ENCODE measurements around the gene CPPED1.

Gene CPPED1

DNA sequence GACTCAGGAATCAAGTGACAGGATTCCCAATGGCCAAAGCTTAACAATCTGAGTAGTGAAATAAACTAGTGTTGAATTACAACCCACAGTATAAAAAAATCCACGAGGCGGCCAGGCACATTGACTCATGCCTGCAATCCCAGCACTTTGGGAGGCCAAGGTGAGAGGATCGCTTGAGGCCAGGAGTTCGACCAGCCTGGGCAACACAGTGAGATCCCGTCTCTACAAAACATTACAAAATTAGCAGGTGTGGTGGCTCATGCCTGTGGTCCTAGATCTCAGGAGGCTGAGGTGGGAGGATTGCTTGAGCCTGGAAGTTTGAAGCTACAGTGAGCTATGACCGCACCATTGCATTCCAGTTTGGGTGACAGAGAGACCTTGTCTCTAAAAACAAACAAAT is 133.8 kb downstream of the CPPED1 start:
- no peak overlapping the region for H2AK5ac ChIP-seq (ENCODE audit: low read length, severe bottlenecking)
- no peaks in the 10 kb centered on the region for H3K4me1 ChIP-seq (ENCODE audit: control insufficient read depth, insufficient read depth, low read depth, low read length)
- no peak overlapping the region for H3K18ac ChIP-seq (ENCODE audit: low read depth in 1 of 2, low read length in 2 of 2)
- no peak overlapping the region for H2BK120ac ChIP-seq (ENCODE audit: low read depth, low read length)
- no peak overlapping the region for H2BK15ac ChIP-seq (ENCODE audit: low read depth, poor library complexity, severe bottlenecking)
- H3K79me1 ChIP-seq (replicated peaks; ENCODE audit: low read length, poor library complexity, severe bottlenecking) = no peaks in the 10 kb centered on the region
- H3K4me2 ChIP-seq (ENCODE audit: low read length, poor library complexity, severe bottlenecking) = no peak overlapping the region
- no peaks in the 10 kb centered on the region for H3K27me3 ChIP-seq (ENCODE audit: control insufficient read depth in 1 of 2, insufficient read depth in 1 of 2, low read length in 2 of 2)
- no peak overlapping the region for H3K27ac ChIP-seq (ENCODE audit: low read length, poor library complexity, severe bottlenecking)
- no peak overlapping the region for H3K23ac ChIP-seq (ENCODE audit: low read length in 2 of 2)
- H2BK12ac ChIP-seq (ENCODE audit: low read length in 2 of 2) = no peak overlapping the region
- H3K4me3 ChIP-seq (ENCODE audit: insufficient read depth in 1 of 2, low read depth in 1 of 2, low read length in 2 of 2) = no peak overlapping the region
- no peak overlapping the region for H2BK5ac ChIP-seq (ENCODE audit: low read depth, low read length, poor library complexity, severe bottlenecking)
- H3K14ac ChIP-seq (ENCODE audit: low read length in 2 of 2) = no peak overlapping the region
- no peak overlapping the region for H3K9ac ChIP-seq (ENCODE audit: low read length)
- H3K36me3 ChIP-seq (ENCODE audit: control insufficient read depth in 1 of 2, insufficient read depth in 2 of 2, low read depth in 1 of 2, low read length in 2 of 2) = peaks cover 0 to 2% of the 10 kb centered on the region in 2 experiments
- no peak overlapping the region for H3K4ac ChIP-seq (ENCODE audit: low read depth in 1 of 2, low read length in 2 of 2)
- H3K9me3 ChIP-seq (ENCODE audit: control insufficient read depth, low read length) = peaks cover 19% of the 10 kb centered on the region
- no peak overlapping the region for H4K91ac ChIP-seq (ENCODE audit: low read length)
- WGBS = 92% methylated on average over 4 of the region's 6 CpGs
- DNase-seq = no peak
- no peak overlapping the region for H4K8ac ChIP-seq (ENCODE audit: low read length)
- no peak overlapping the region for H2AFZ ChIP-seq (ENCODE audit: low read depth, low read length)

DNA sequence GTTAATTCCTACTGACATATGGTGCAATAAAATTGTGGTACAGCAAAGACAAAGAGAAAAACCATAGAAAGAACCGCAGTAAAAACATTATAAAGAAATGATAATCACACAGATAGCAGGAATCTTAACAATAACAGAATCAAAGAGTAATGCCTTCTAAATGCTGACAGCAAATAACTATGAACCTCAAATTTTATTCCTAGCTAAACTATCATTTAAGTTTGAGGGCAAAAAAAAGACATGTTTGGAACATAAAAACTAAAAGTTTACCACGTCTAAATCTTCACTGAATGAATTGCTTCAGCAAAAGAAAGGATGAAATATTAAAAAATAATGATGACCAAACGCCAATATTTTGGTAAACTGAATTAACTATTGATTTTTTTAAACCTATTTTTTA is 135.8 kb downstream of the CPPED1 start:
- Histone ChIP-seq H3K18ac (ENCODE audit: low read depth in 1 of 2, low read length in 2 of 2) (no peak overlapping the region), H2BK120ac (ENCODE audit: low read depth, low read length) (no peak overlapping the region), H2AK5ac (ENCODE audit: low read length, severe bottlenecking) (no peak overlapping the region), H3K9ac (ENCODE audit: low read length) (no peak overlapping the region), H4K91ac (ENCODE audit: low read length) (no peak overlapping the region), H3K14ac (ENCODE audit: low read length in 2 of 2) (no peak overlapping the region), H2AFZ (ENCODE audit: low read depth, low read length) (no peak overlapping the region), H3K4me3 (ENCODE audit: insufficient read depth in 1 of 2, low read depth in 1 of 2, low read length in 2 of 2) (no peak overlapping the region), H3K23ac (ENCODE audit: low read length in 2 of 2) (no peak overlapping the region), H3K9me3 (ENCODE audit: control insufficient read depth, low read length) (peaks cover 19% of the 10 kb centered on the region), H4K8ac (ENCODE audit: low read length) (no peak overlapping the region), H3K4me1 (ENCODE audit: control insufficient read depth, insufficient read depth, low read depth, low read length) (no peaks in the 10 kb centered on the region), H3K27me3 (ENCODE audit: control insufficient read depth in 1 of 2, insufficient read depth in 1 of 2, low read length in 2 of 2) (no peaks in the 10 kb centered on the region), H2BK15ac (ENCODE audit: low read depth, poor library complexity, severe bottlenecking) (no peak overlapping the region), H3K4me2 (ENCODE audit: low read length, poor library complexity, severe bottlenecking) (no peak overlapping the region), H3K79me1 (replicated peaks; ENCODE audit: low read length, poor library complexity, severe bottlenecking) (peaks cover 3% of the 10 kb centered on the region), H3K4ac (ENCODE audit: low read depth in 1 of 2, low read length in 2 of 2) (no peak overlapping the region), H2BK12ac (ENCODE audit: low read length in 2 of 2) (no peak overlapping the region), H3K36me3 (ENCODE audit: control insufficient read depth in 1 of 2, insufficient read depth in 2 of 2, low read depth in 1 of 2, low read length in 2 of 2) (peaks cover 0 to 10% of the 10 kb centered on the region in 2 experiments), H2BK5ac (ENCODE audit: low read depth, low read length, poor library complexity, severe bottlenecking) (no peak overlapping the region), H3K27ac (ENCODE audit: low read length, poor library complexity, severe bottlenecking) (no peak overlapping the region)
- no peak for DNase-seq
- WGBS = no CpG with 5 or more reads among the region's 3 CpGs

DNA sequence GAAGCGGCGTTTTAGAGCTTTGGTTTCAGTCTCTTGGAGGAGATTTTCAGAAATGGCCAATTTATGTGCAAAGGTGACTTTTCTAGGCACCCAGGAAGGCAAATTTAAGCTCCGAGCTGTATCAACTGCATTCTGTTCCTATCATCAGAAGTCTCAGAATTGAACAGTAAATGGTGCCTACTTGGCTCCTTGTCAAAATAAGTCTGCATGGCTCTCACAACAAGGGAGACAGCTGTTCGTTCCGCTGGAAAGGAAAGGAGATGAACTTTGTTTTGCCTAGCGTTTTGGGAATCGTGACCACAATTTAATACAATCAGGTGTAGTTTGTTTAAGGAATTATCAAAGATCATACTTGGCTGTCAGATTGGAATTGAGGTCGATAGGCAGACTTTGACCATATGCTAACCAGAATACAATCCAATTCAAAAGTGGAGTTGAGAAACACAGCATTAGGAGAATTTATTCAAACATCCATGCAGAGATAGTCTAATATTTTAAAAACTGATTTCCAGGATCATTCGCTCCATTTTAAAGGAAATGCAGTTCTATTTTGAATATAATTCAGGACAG is 139.4 kb downstream of the CPPED1 start:
- H4K8ac ChIP-seq (ENCODE audit: low read length) = no peak overlapping the region
- H3K18ac ChIP-seq (ENCODE audit: low read depth in 1 of 2, low read length in 2 of 2) = no peak overlapping the region
- no peak overlapping the region for H3K23ac ChIP-seq (ENCODE audit: low read length in 2 of 2)
- H4K91ac ChIP-seq (ENCODE audit: low read length) = no peak overlapping the region
- H3K4me3 ChIP-seq (ENCODE audit: insufficient read depth in 1 of 2, low read depth in 1 of 2, low read length in 2 of 2) = no peak overlapping the region
- no peak overlapping the region for H3K14ac ChIP-seq (ENCODE audit: low read length in 2 of 2)
- H2BK15ac ChIP-seq (ENCODE audit: low read depth, poor library complexity, severe bottlenecking) = no peak overlapping the region
- no peak overlapping the region for H2BK5ac ChIP-seq (ENCODE audit: low read depth, low read length, poor library complexity, severe bottlenecking)
- peaks cover 0 to 16% of the 10 kb centered on the region in 2 experiments for H3K36me3 ChIP-seq (ENCODE audit: control insufficient read depth in 1 of 2, insufficient read depth in 2 of 2, low read depth in 1 of 2, low read length in 2 of 2)
- H3K9ac ChIP-seq (ENCODE audit: low read length) = no peak overlapping the region
- no peak overlapping the region for H2BK12ac ChIP-seq (ENCODE audit: low read length in 2 of 2)
- no peak overlapping the region for H3K4me2 ChIP-seq (ENCODE audit: low read length, poor library complexity, severe bottlenecking)
- no peak overlapping the region for H2AK5ac ChIP-seq (ENCODE audit: low read length, severe bottlenecking)
- H3K27me3 ChIP-seq (ENCODE audit: control insufficient read depth in 1 of 2, insufficient read depth in 1 of 2, low read length in 2 of 2) = no peaks in the 10 kb centered on the region
- no peak overlapping the region for H2BK120ac ChIP-seq (ENCODE audit: low read depth, low read length)
- H2AFZ ChIP-seq (ENCODE audit: low read depth, low read length) = no peak overlapping the region
- H3K27ac ChIP-seq (ENCODE audit: low read length, poor library complexity, severe bottlenecking) = no peak overlapping the region
- peaks cover 3% of the 10 kb centered on the region for H3K79me1 ChIP-seq (replicated peaks; ENCODE audit: low read length, poor library complexity, severe bottlenecking)
- H3K4me1 ChIP-seq (ENCODE audit: control insufficient read depth, insufficient read depth, low read depth, low read length) = no peaks in the 10 kb centered on the region
- no peak for DNase-seq
- peaks cover 19% of the 10 kb centered on the region for H3K9me3 ChIP-seq (ENCODE audit: control insufficient read depth, low read length)
- 94% methylated on average over 9 of the region's 9 CpGs for WGBS
- no peak overlapping the region for H3K4ac ChIP-seq (ENCODE audit: low read depth in 1 of 2, low read length in 2 of 2)

DNA sequence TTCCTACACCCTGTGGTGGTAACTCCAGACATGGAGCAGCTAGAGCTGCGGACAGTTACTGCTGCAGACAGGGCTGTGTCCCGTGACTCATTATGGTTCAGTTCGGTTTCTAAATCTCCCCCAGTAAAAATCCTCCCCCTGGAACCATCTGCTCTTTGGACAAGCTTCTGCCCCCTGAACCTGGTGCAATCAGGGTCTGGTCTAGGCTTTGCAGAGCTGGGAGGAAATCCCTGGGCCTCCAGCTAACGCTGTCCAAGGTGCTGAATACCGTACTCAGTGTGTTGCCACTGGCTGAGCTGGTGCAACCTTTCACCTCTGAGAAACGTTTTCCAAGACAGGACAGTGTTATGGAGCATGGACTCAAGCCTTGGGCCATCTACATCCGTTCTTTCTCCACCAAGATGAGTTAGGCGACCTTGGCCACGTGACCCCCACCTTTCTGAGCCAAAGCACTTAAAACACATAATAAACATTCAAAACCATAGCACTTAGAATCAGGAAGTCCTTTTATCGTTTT is 142.0 kb downstream of the CPPED1 start:
- H3K4me1 ChIP-seq (ENCODE audit: control insufficient read depth, insufficient read depth, low read depth, low read length) = no peaks in the 10 kb centered on the region
- H3K18ac ChIP-seq (ENCODE audit: low read depth in 1 of 2, low read length in 2 of 2) = no peak overlapping the region
- peaks cover 0 to 16% of the 10 kb centered on the region in 2 experiments for H3K36me3 ChIP-seq (ENCODE audit: control insufficient read depth in 1 of 2, insufficient read depth in 2 of 2, low read depth in 1 of 2, low read length in 2 of 2)
- no peak overlapping the region for H3K9ac ChIP-seq (ENCODE audit: low read length)
- no peak overlapping the region for H2BK12ac ChIP-seq (ENCODE audit: low read length in 2 of 2)
- H3K4ac ChIP-seq (ENCODE audit: low read depth in 1 of 2, low read length in 2 of 2) = no peak overlapping the region
- no peak overlapping the region for H2BK5ac ChIP-seq (ENCODE audit: low read depth, low read length, poor library complexity, severe bottlenecking)
- peak; percentile 41 for DNase-seq
- no peak overlapping the region for H4K8ac ChIP-seq (ENCODE audit: low read length)
- no peak overlapping the region for H3K4me3 ChIP-seq (ENCODE audit: insufficient read depth in 1 of 2, low read depth in 1 of 2, low read length in 2 of 2)
- no peak overlapping the region for H2AFZ ChIP-seq (ENCODE audit: low read depth, low read length)
- H4K91ac ChIP-seq (ENCODE audit: low read length) = no peak overlapping the region
- H3K23ac ChIP-seq (ENCODE audit: low read length in 2 of 2) = no peak overlapping the region
- no peak overlapping the region for H3K27ac ChIP-seq (ENCODE audit: low read length, poor library complexity, severe bottlenecking)
- H3K14ac ChIP-seq (ENCODE audit: low read length in 2 of 2) = no peak overlapping the region
- 39% methylated on average over 10 of the region's 10 CpGs for WGBS
- no peak overlapping the region for H2BK120ac ChIP-seq (ENCODE audit: low read depth, low read length)
- H3K9me3 ChIP-seq (ENCODE audit: control insufficient read depth, low read length) = peaks cover 7% of the 10 kb centered on the region
- no peak overlapping the region for H2AK5ac ChIP-seq (ENCODE audit: low read length, severe bottlenecking)
- H3K79me1 ChIP-seq (replicated peaks; ENCODE audit: low read length, poor library complexity, severe bottlenecking) = peaks cover 3% of the 10 kb centered on the region
- no peak overlapping the region for H3K4me2 ChIP-seq (ENCODE audit: low read length, poor library complexity, severe bottlenecking)
- H3K27me3 ChIP-seq (ENCODE audit: control insufficient read depth in 1 of 2, insufficient read depth in 1 of 2, low read length in 2 of 2) = no peaks in the 10 kb centered on the region
- H2BK15ac ChIP-seq (ENCODE audit: low read depth, poor library complexity, severe bottlenecking) = no peak overlapping the region

All from mesenchymal stem cell (in vitro differentiated cells and primary cell).